Keratinocyte (primary cell): Measurements from ENCODE around the gene PARP4. TPM values are rescaled to one million over a fixed set of nuclear protein-coding genes. Genes with fewer than 3 reads are reported as not detected.
"Not testable (repeated sequence)": the region's sequence is repeated elsewhere in the genome, so short reads cannot be mapped to it uniquely, and the experiment has no call there.

Experiments used
- DNase-seq: peaks from one replicate; pipeline ENCODE4 v3.0.0-alpha.2; 2011; ENCODE audit warnings: low read depth, missing footprints, low spot score
- FAIRE-seq: peaks from 2 replicates; lab custom pipeline; 2011; peaks lifted over from hg19 to GRCh38; lab: Jason Lieb, UNC
- H2AFZ ChIP-seq: 2 replicates; pipeline ENCODE4 v1.6.0; 2012; ENCODE audit warnings: low read length, control low read depth, inconsistent platforms; ENCODE audit not compliant: control insufficient read depth
- H3K27ac ChIP-seq: 2 replicates; pipeline ENCODE4 v1.5.1; 2011; ENCODE audit warnings: low read length; ENCODE audit not compliant: control insufficient read depth, insufficient read depth
- H3K27me3 ChIP-seq: 3 replicates; pipeline ENCODE4 v1.6.0; 2011; ENCODE audit warnings: low read length; ENCODE audit not compliant: control insufficient read depth, insufficient read depth; ENCODE audit errors: extremely low read depth
- H3K36me3 ChIP-seq, 2 experiments: 2 replicates in 1 of 2; 3 replicates in 1 of 2; pipeline ENCODE4 v1.5.1; 2011; ENCODE audit warnings: low read length in 2 of 2, mild to moderate bottlenecking in 1 of 2; ENCODE audit not compliant: control insufficient read depth in 2 of 2, insufficient read depth in 2 of 2; ENCODE audit errors: extremely low read depth in 1 of 2
- H3K4me1 ChIP-seq: 3 replicates; pipeline ENCODE4 v1.5.1; 2011; ENCODE audit warnings: low read length; ENCODE audit not compliant: control insufficient read depth, insufficient read depth; ENCODE audit errors: extremely low read depth
- H3K4me2 ChIP-seq: 3 replicates; pipeline ENCODE4 v1.6.0; 2011; ENCODE audit warnings: low read depth, low read length; ENCODE audit not compliant: control insufficient read depth, insufficient read depth; ENCODE audit errors: extremely low read depth
- H3K4me3 ChIP-seq, 3 experiments: fragments of 200-600 bp in 1 of 3; sonication (generic) in 1 of 3; 2 replicates in 2 of 3; 3 replicates in 1 of 3; pipeline ENCODE4 v1.5.1; 2011 to 2016; ENCODE audit warnings: low read length in 3 of 3, mild to moderate bottlenecking in 3 of 3, control low read depth in 2 of 3, inconsistent platforms in 1 of 3, low read depth in 1 of 3, mixed read lengths in 1 of 3, mixed run types in 1 of 3, moderate library complexity in 1 of 3; ENCODE audit not compliant: control insufficient read depth in 2 of 3, insufficient read depth in 2 of 3; ENCODE audit errors: extremely low read depth in 1 of 3
- H3K79me2 ChIP-seq: 2 replicates; pipeline ENCODE4 v1.6.0; 2012; ENCODE audit warnings: low read length; ENCODE audit not compliant: control insufficient read depth, insufficient read depth
- H3K9ac ChIP-seq: 3 replicates; pipeline ENCODE4 v1.6.0; 2011; ENCODE audit warnings: low read length; ENCODE audit not compliant: control insufficient read depth, insufficient read depth; ENCODE audit errors: extremely low read depth
- H3K9me1 ChIP-seq: 3 replicates; pipeline ENCODE4 v1.6.0; 2011; ENCODE audit warnings: low read length; ENCODE audit not compliant: control insufficient read depth, insufficient read depth; ENCODE audit errors: extremely low read depth
- H3K9me3 ChIP-seq: 2 replicates; pipeline ENCODE4 v1.5.1; 2012; ENCODE audit warnings: low read depth, low read length; ENCODE audit not compliant: control insufficient read depth
- H4K20me1 ChIP-seq: 3 replicates; pipeline ENCODE4 v1.6.0; 2011; ENCODE audit warnings: low read length; ENCODE audit not compliant: control insufficient read depth, insufficient read depth; ENCODE audit errors: extremely low read depth
- EZH2 ChIP-seq: IDR thresholded peaks from one replicate; pipeline ENCODE4 v1.6.1; 2012; ENCODE audit warnings: inconsistent platforms, mild to moderate bottlenecking, low read length, moderate library complexity
- dilution Hi-C: fragments of 300-500 bp; cut with MboI; formaldehyde crosslinking; loops from one replicate; pipeline ENCODE4 v1.7.0; 2020; ENCODE audit warnings: low sequenced_read_pairs; ENCODE audit not compliant: extremely low pct_ligation_motif_present
- polyA plus RNA-seq, 5 experiments: library from polyadenylated mRNA; depleted of rRNA in 3 of 5; stranded (reverse) in 3 of 5; stranded (forward) in 1 of 5; unstranded in 1 of 5; fragments of >200 nt; gene quantifications; 1 replicate in 1 of 5; 2 replicates in 3 of 5; 3 replicates in 1 of 5; pipeline versions ENCODE4 v1.2.1 to v1.2.3, GENCODE V29; 2011 to 2012; ENCODE audit warnings: missing spikeins in 2 of 5, low read depth in 1 of 5, low replicate concordance in 1 of 5
- TF ChIP-seq, protein P1 (sequence below), 3 experiments: IDR thresholded peaks in 1 of 3; conservative IDR thresholded peaks in 1 of 3; optimal IDR thresholded peaks in 1 of 3; 2 replicates in 2 of 3; 3 replicates in 1 of 3; pipeline versions ENCODE3 to v1.5.1; 2011; ENCODE audit warnings: low read length in 3 of 3, mild to moderate bottlenecking in 3 of 3, moderate library complexity in 2 of 3, control low read depth in 1 of 3, inconsistent platforms in 1 of 3; ENCODE audit not compliant: insufficient read depth in 2 of 3; ENCODE audit errors: extremely low read depth in 1 of 3

PARP4 gene
- polyA plus RNA-seq, 1 donor (not counting 4 experiments of a cell fraction or from before 2014, with no cell fraction given), result 44.0 TPM

DNA sequence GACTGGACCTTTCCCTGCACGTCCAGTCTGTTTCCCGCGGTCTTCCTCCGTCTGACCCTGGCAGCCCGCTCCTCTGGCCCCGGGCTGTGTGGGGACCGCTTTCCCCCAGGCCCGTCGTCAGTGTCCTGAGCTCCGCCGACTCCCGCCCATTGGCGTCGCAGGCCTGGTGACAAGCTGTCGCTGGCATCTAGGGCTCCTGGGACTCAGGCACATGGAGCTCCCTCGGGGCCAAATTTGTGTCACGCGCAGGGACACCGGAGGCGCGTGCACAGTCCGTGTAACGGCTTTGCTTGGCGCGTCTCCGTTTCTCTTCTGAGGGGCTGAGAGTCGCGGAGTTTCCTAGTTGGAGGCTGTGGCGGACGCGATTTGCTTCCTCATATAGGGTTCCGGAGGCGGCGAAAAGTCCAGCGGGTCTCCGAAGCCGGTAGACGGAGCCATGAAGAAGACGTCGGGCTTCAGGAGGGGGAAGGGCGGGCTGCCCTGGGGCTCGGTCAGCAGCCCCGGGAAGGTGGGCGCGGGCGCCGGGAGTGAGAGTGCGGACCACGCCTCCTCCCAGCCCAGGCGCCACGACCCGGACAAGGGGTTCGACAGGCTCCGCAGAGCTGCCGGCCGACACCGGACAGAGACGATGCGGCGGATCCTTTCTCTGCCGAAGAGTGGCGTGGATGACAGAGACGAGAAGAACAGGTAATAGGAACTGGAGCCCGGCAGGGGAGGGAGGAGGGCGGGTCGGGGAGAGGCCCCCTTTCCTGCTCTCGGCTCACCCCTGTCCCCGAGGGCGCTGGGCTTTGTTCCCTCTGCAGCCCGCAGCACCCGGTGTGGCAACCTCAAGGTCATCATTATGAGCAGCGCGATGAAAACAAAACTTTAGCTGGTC is 29.1 kb upstream of the PARP4 start:
- FAIRE-seq, H3K9me3 ChIP-seq, H3K9me1 ChIP-seq, H3K79me2 ChIP-seq, H4K20me1 ChIP-seq, dilution Hi-C loops, H3K9ac ChIP-seq, H3K27ac ChIP-seq, H3K36me3 ChIP-seq, H3K4me1 ChIP-seq, DNase-seq: not testable (repeated sequence)
- H3K4me3 ChIP-seq, result peak overlapping the region; percentile 29 to 34 (median 29)
- peaks cover 30% of the 10 kb centered on the region for H3K27me3 ChIP-seq
- TF ChIP-seq EZH2, result peak; percentile 75
- H2AFZ ChIP-seq, result peak overlapping the region; percentile 22
- peak overlapping the region; percentile 67 for H3K4me2 ChIP-seq

DNA sequence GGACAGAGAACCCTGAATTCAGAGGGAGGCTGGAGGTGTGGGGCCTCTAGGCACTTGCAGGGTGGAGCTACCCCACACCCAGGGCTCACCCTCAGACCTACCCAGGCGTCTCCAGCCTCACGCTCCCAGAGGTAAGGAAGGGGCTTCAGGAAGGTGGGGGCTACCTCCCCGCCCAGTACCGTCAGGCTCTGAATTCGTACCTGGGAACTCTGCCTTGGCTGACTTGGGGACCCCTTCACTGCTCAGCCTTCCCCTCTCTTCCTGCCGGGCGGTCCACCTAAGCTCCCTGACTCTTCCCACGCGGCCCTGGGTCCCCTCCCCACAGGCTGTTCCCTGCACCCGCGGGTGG is 28.5 kb upstream of the PARP4 start:
- H3K9me3 ChIP-seq, result no peaks in the 10 kb centered on the region
- no peak for FAIRE-seq
- H3K4me3 ChIP-seq, result peak overlapping the region in 2 of 3 experiments; percentile 29 to 34
- H3K9me1 ChIP-seq, result no peaks in the 10 kb centered on the region
- H3K79me2 ChIP-seq, result no peaks in the 10 kb centered on the region
- no peak overlapping the region for H3K9ac ChIP-seq
- dilution Hi-C loops, result no loop called here
- TF ChIP-seq, protein P1, sequence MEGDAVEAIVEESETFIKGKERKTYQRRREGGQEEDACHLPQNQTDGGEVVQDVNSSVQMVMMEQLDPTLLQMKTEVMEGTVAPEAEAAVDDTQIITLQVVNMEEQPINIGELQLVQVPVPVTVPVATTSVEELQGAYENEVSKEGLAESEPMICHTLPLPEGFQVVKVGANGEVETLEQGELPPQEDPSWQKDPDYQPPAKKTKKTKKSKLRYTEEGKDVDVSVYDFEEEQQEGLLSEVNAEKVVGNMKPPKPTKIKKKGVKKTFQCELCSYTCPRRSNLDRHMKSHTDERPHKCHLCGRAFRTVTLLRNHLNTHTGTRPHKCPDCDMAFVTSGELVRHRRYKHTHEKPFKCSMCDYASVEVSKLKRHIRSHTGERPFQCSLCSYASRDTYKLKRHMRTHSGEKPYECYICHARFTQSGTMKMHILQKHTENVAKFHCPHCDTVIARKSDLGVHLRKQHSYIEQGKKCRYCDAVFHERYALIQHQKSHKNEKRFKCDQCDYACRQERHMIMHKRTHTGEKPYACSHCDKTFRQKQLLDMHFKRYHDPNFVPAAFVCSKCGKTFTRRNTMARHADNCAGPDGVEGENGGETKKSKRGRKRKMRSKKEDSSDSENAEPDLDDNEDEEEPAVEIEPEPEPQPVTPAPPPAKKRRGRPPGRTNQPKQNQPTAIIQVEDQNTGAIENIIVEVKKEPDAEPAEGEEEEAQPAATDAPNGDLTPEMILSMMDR (optimal IDR thresholded peaks at IDR 0.05 in 1 of 3, IDR thresholded peaks at IDR 0.05 in 1 of 3, conservative IDR thresholded peaks at IDR 0.05 in 1 of 3; ENCODE audit: extremely low read depth in 1 of 3, insufficient read depth in 2 of 3, low read length in 3 of 3), result no peak
- no peak for TF ChIP-seq EZH2
- peaks cover 30% of the 10 kb centered on the region for H3K27me3 ChIP-seq
- H4K20me1 ChIP-seq, result no peaks in the 10 kb centered on the region
- no peaks in the 10 kb centered on the region for H3K4me1 ChIP-seq
- no peak for DNase-seq
- no peak overlapping the region for H3K27ac ChIP-seq
- peak overlapping the region; percentile 67 for H3K4me2 ChIP-seq
- H3K36me3 ChIP-seq, result no peaks in the 10 kb centered on the region
- H2AFZ ChIP-seq, result peak overlapping the region; percentile 22
